Measurements from ENCODE around the gene IFNAR1.
"Not testable (repeated sequence)": the region's sequence is repeated elsewhere in the genome, so short reads cannot be mapped to it uniquely, and the experiment has no call there.

Gene IFNAR1

DNA sequence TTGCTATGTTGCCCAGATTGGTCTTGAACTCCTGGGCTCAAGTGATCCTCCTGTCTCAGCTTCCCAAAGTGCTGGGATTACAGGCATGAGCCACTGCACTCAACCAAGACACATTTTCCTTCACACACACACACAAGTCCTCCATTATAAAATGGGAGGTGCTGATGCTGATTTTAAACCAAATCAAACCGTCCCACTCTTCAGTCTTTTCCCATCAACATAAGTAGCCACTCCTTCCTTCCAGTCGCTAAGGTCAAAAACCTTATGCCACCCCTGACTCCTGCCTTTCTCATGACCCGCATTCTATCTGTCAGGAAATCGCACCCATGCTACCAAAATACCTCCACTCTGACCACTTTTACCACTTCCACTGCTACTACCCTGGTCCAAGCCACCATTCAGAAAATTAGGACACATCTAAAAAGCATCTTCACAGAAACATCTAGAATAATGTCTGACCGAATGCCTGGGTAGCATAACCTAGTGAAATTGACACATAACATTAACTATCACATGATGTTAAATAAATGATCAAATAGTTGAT is 50.4 kb downstream of the IFNAR1 start:
- TF ChIP-seq, protein P1, sequence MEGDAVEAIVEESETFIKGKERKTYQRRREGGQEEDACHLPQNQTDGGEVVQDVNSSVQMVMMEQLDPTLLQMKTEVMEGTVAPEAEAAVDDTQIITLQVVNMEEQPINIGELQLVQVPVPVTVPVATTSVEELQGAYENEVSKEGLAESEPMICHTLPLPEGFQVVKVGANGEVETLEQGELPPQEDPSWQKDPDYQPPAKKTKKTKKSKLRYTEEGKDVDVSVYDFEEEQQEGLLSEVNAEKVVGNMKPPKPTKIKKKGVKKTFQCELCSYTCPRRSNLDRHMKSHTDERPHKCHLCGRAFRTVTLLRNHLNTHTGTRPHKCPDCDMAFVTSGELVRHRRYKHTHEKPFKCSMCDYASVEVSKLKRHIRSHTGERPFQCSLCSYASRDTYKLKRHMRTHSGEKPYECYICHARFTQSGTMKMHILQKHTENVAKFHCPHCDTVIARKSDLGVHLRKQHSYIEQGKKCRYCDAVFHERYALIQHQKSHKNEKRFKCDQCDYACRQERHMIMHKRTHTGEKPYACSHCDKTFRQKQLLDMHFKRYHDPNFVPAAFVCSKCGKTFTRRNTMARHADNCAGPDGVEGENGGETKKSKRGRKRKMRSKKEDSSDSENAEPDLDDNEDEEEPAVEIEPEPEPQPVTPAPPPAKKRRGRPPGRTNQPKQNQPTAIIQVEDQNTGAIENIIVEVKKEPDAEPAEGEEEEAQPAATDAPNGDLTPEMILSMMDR (IDR thresholded peaks at IDR 0.05; ENCODE audit: extremely low read depth, missing control alignments), result no peak
- DNase-seq (ENCODE audit: low spot score), result no peak

DNA sequence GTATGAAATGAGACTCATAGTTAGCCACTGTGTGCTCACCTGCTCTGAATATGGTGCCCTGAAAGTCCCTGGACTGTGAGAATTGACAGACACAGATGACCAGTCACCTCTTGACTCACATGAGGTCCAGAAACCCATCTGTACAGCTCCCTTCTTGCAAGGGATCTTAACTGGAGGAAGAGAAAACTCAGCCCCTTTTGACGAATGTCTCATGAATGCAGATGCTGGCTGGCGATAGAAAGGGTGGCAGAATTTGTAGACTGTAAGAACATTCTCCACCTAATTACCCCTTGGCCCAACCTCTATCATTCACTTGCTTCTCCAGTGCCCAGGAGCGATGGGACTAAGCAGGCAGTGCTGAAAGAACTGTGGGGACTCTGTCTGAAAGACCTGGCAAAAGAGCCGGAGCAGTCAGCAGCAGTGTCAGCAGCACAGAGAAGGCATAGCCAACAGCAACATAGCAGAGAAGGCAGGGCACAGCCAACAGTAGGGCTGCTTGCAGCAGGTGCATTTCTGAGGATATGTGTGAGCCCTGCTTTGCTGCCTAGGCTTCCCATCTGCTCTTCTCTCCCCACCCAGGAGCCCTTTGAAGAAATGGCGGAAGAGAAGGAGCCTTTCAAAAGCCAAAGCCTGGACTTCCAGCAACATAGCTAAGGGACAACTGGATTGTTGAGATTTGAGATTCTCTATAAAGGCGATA is 52.6 kb downstream of the IFNAR1 start:
- TF ChIP-seq, protein P1 (IDR thresholded peaks at IDR 0.05; ENCODE audit: extremely low read depth, missing control alignments), result no peak
- no peak for DNase-seq (ENCODE audit: low spot score)

DNA sequence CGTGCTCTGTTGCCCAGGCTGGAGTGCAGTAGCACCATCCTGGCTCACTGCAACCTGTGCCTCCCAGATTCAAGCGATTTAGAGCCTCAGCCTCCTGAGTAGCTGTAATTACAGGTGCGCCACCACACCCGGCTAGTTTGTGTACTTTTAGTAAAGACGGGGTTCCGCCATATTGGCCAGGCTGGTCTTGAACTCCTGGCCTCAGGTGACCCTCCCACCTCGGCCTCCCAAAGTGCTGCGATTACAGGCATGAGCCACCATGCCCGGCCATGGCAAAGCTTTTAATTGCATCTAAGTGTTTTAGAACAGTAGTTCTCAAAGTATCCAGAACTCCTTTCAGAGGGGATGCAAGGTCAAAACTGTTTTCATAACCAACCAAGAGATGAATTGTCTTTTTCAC is 53.3 kb downstream of the IFNAR1 start:
- TF ChIP-seq, protein P1 (IDR thresholded peaks at IDR 0.05; ENCODE audit: extremely low read depth, missing control alignments), result no peak
- DNase-seq (ENCODE audit: low spot score), result no peak

- not testable (repeated sequence) for DNase-seq (ENCODE audit: low spot score)
Measured at GRCh38 chr21:33379934-33380333, 55.2 kb downstream of the IFNAR1 start.

GRCh38 chr21:33380483-33380998 is 55.8 kb downstream of the IFNAR1 start:
- TF ChIP-seq, protein P1 (IDR thresholded peaks at IDR 0.05; ENCODE audit: extremely low read depth, missing control alignments), result no peak
- peak; percentile 56 for DNase-seq (ENCODE audit: low spot score)

DNA sequence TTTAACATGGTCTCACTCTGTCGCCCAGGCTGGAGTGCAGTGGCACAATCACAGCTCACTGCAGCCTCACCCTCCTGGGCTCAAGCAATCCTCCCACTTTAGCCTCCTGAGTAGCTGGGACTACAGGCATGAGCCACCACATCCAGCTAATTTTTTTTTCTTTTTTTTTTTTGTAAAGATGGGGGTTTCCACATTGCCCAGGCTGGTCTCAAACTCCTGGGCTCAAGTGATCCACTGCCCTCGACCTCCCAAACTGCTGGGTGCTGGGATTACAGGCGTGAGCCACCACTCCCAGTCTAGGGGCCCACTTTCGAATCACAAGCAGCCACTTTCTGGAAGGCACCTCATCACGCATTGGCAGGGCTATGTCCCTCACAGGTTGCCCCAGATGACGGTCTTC is 56.6 kb downstream of the IFNAR1 start:
- DNase-seq (ENCODE audit: low spot score), result not testable (repeated sequence)

DNA sequence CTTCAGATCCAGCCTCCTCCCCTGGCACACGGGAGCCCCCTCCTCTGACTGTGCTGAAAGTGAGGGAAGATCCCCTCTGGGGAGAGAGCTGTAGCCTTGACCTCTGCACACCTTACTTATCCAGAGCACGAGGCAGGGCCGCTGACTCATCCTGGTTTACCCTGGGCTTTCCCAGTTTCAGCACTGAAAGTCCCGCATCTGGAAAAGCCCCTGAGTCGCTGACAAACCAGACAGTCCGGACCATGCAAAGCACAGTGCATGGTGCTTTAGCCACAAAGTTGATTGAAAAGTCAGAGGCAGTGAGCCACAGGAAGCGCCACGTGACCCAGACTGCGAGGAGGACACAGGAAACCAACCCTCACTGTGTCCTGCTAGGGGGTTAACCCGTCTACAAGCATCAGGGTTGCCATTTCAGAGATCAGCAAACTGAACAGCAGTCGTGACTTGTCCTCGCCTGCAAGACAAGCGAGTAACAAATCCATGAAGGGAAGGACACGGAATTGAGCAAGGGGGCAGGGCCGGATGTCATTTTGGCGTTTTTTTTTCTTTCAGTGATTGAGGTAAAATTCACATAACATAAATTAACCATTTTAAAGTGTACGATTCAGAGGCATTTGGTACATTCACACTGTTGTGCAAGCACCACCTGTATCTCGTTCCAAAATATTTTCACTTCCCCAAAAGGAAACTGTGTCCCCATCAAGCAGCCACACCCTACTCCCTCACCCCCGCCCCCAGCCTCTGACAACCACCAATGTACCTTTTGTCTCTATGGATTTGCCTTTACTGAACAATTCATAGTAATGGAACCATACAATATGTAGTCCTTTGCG is 58.5 kb downstream of the IFNAR1 start:
- TF ChIP-seq, protein P1 (IDR thresholded peaks at IDR 0.05; ENCODE audit: extremely low read depth, missing control alignments), result no peak
- peak; percentile 72 for DNase-seq (ENCODE audit: low spot score)

DNA sequence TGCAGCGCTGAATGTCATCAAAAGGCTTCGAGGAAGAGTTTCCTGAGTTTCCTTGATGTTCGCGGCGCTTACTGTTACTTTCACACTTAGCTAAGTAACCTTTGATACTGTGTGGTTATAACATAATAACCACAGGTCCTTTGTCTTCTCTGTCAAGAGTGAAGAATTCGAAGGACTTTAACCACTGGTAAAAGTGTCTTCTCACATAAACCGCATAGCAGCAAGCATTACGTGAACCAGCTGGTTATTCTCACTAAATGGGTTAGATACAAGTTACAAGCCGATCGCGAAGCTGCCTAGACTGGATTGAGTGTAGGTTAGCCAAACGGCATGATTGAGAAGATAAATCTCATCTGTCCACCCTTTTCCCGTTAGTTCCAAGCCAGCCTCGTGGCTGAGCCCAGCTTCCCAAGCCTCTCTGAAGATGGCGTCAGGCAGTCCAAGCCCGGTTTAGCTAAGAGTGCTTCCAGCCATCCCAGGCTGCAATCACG is 60.1 kb downstream of the IFNAR1 start:
- DNase-seq (ENCODE audit: low spot score), result no peak
- TF ChIP-seq, protein P1 (IDR thresholded peaks at IDR 0.05; ENCODE audit: extremely low read depth, missing control alignments), result no peak
